Mesendoderm (in vitro differentiated cells): ENCODE measurements around the gene RPS26.
"Not testable (repeated sequence)": the region's sequence is repeated elsewhere in the genome, so short reads cannot be mapped to it uniquely, and the experiment has no call there.

ENCODE experiments used
- DNase-seq: peaks from one replicate; pipeline ENCODE4 v3.0.0; 2013
- H2AK5ac ChIP-seq: 2 replicates; pipeline ENCODE4 v1.6.1; 2013; ENCODE audit warnings: low read length, inconsistent platforms
- H2BK120ac ChIP-seq: 2 replicates; pipeline ENCODE4 v1.6.1; 2013; ENCODE audit warnings: low read depth, mild to moderate bottlenecking, low read length, moderate library complexity, mixed read lengths
- H2BK15ac ChIP-seq: replicated peaks from 2 replicates; pipeline ENCODE4 v1.6.1; 2013; ENCODE audit warnings: low read depth, mild to moderate bottlenecking, moderate library complexity
- H2BK5ac ChIP-seq: 2 replicates; pipeline ENCODE4 v1.6.1; 2013; ENCODE audit warnings: low read length, inconsistent platforms
- H3K18ac ChIP-seq: 2 replicates; pipeline ENCODE4 v1.6.1; 2013; ENCODE audit warnings: mild to moderate bottlenecking, low read length, mixed read lengths
- H3K23ac ChIP-seq: one replicate; pipeline ENCODE4 v1.6.1; 2013; ENCODE audit warnings: low read length
- H3K27ac ChIP-seq: 2 replicates; pipeline ENCODE4 v1.5.1; 2013; ENCODE audit warnings: low read depth, mild to moderate bottlenecking, inconsistent platforms, low read length, moderate library complexity
- H3K27me3 ChIP-seq: 2 replicates; pipeline ENCODE4 v1.6.1; 2013; ENCODE audit warnings: low read length, control low read depth, mild to moderate bottlenecking, inconsistent platforms; ENCODE audit not compliant: insufficient read depth, poor library complexity
- H3K36me3 ChIP-seq: 2 replicates; pipeline ENCODE4 v1.6.1; 2013; ENCODE audit warnings: low read length, inconsistent platforms; ENCODE audit not compliant: control insufficient read depth, insufficient read depth
- H3K4ac ChIP-seq: one replicate; pipeline ENCODE4 v1.6.1; 2013; ENCODE audit warnings: low read depth, mild to moderate bottlenecking, low read length, moderate library complexity
- H3K4me1 ChIP-seq: 2 replicates; pipeline ENCODE4 v1.6.1; 2013; ENCODE audit warnings: low read depth, low read length, inconsistent platforms; ENCODE audit not compliant: control insufficient read depth
- H3K4me2 ChIP-seq: 2 replicates; pipeline ENCODE4 v1.6.1; 2013; ENCODE audit warnings: low read length
- H3K4me3 ChIP-seq: 2 replicates; pipeline ENCODE4 v1.5.1; 2013; ENCODE audit warnings: mild to moderate bottlenecking, low read length
- H3K56ac ChIP-seq: one replicate; pipeline ENCODE4 v1.6.1; 2013; ENCODE audit warnings: low read length
- H3K79me1 ChIP-seq: 2 replicates; pipeline ENCODE4 v1.6.1; 2013; ENCODE audit warnings: low read length, inconsistent platforms
- H3K79me2 ChIP-seq: 2 replicates; pipeline ENCODE4 v1.6.1; 2013; ENCODE audit warnings: mild to moderate bottlenecking, low read length; ENCODE audit not compliant: control insufficient read depth, insufficient read depth
- H3K9ac ChIP-seq: 2 replicates; pipeline ENCODE4 v1.6.1; 2013; ENCODE audit warnings: low read length, inconsistent platforms
- H4K5ac ChIP-seq: one replicate; pipeline ENCODE4 v1.6.1; 2013; ENCODE audit warnings: low read length
- H4K8ac ChIP-seq: one replicate; pipeline ENCODE4 v1.6.1; 2013; ENCODE audit warnings: low read depth, mild to moderate bottlenecking, control low read depth, low read length, moderate library complexity
- WGBS: extraction: QIAGEN DNeasy Blood & Tissue Kit; methylation state at CpG from one replicate; pipeline ENCODE4 v1.1.7; 2013; ENCODE audit warnings: low lambda C conversion rate, missing lambda C conversion rate; ENCODE audit not compliant: insufficient coverage; ENCODE audit errors: extremely low coverage; 5-methylcytosine and 5-hydroxymethylcytosine counted together

The RPS26 gene

DNA sequence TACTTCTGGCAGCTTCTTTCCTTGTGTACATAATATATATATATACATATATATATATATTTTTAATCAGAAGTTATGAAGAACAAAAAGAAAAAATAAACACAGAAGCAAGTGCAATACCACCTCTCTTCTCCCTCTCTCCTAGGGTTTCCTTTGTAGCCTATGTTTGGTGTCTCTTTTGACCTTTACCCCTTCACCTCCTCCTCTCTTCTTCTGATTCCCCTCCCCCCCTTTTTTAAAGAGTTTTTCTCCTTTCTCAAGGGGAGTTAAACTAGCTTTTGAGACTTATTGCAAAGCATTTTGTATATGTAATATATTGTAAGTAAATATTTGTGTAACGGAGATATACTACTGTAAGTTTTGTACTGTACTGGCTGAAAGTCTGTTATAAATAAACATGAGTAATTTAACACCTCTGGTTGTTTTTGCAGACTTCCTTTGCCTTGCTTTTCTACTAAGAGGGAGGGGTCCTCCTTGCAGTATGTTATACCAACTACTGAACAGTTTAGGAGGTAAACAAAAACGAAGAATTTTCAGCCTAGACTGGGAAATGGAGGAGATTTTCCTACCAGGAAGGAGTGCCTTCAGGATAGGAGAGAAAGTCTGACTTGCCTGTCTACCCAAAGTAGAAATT, 3.6 kb upstream of the RPS26 start:
- Histone ChIP-seq H4K5ac (no peak overlapping the region), H3K4me1 (peaks cover 2% of the 10 kb centered on the region), H3K4me3 (no peak overlapping the region), H3K27me3 (no peaks in the 10 kb centered on the region), H3K4me2 (no peak overlapping the region), H3K27ac (no peak overlapping the region), H3K56ac (no peak overlapping the region), H3K23ac (no peak overlapping the region), H3K79me2 (peaks cover 12% of the 10 kb centered on the region), H2BK5ac (no peak overlapping the region), H2BK15ac (no peak overlapping the region), H3K18ac (no peak overlapping the region), H3K9ac (no peak overlapping the region), H4K8ac (no peak overlapping the region), H2BK120ac (no peak overlapping the region), H3K4ac (no peak overlapping the region), H2AK5ac (no peak overlapping the region), H3K79me1 (peaks cover 1% of the 10 kb centered on the region), H3K36me3 (peaks cover 2% of the 10 kb centered on the region)
- WGBS = 100% methylated on average over 1 of the region's 2 CpGs
- DNase-seq = no peak

DNA sequence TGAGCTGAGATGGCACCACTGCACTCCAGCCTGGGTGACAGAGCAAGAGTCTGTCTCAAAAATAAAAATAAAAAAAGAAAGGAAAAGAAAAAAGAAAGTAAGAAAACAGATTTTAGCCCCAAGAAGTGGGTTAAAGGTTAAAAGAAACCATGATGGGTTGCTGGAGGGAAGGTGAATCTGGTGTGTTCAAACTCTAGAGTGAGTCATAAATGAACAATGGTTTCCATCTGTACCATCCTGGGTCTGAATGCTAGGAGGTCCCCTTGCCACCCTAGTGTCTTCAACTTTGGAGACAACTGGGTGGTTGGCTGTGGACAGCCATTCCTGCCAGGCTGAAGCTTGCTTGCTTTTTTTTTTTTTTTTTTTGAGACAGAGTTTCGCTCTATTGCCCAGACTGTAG, 1.6 kb upstream of the RPS26 start:
- H3K27me3 ChIP-seq = no peaks in the 10 kb centered on the region
- peak overlapping the region; percentile 25 for H3K56ac ChIP-seq
- H2BK15ac ChIP-seq = no peak overlapping the region
- WGBS = no CpG with 5 or more reads among the region's 1 CpG
- no peak overlapping the region for H2AK5ac ChIP-seq
- no peak overlapping the region for H4K5ac ChIP-seq
- H4K8ac ChIP-seq = no peak overlapping the region
- H3K4me2 ChIP-seq = no peak overlapping the region
- peaks cover 2% of the 10 kb centered on the region for H3K4me1 ChIP-seq
- no peak overlapping the region for H3K9ac ChIP-seq
- H3K27ac ChIP-seq = no peak overlapping the region
- peaks cover 16% of the 10 kb centered on the region for H3K79me2 ChIP-seq
- no peak overlapping the region for H2BK5ac ChIP-seq
- H3K36me3 ChIP-seq = peaks cover 4% of the 10 kb centered on the region
- no peak overlapping the region for H2BK120ac ChIP-seq
- H3K4ac ChIP-seq = no peak overlapping the region
- DNase-seq = no peak
- no peak overlapping the region for H3K4me3 ChIP-seq
- H3K79me1 ChIP-seq = peaks cover 1% of the 10 kb centered on the region
- no peak overlapping the region for H3K23ac ChIP-seq
- no peak overlapping the region for H3K18ac ChIP-seq

DNA sequence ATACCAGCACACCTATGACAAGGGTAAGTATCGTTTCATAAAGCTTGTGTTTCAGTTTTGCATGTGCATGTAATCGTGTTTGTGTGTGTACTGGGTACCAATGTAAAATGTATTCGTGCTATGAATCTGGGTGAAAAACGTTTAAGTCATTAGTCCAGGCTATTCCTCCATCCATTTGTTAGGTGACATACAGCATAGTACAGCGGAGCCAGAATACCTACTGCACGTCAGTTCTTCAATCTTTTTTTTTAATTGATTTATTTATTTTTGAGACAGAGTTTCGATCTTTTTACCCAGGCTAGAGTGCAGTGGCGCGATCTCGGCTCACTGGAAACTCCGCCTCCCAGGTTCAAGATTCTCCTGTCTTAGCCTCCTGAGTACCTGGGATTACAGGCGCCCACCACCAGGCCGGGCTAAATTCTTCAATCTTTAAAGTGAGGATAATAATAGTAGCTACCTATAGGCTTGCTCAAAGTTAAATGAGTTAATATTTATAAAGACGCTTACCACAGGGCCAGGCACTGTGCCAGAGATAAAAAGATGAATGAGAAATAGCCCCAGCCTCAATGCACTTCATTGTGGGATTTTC, 661 bp upstream of the RPS26 start:
- Histone ChIP-seq H3K56ac (peak overlapping the region; percentile 86), H3K36me3 (peaks cover 4% of the 10 kb centered on the region), H2AK5ac (no peak overlapping the region), H3K23ac (no peak overlapping the region), H3K18ac (peak overlapping the region; percentile 85), H3K27me3 (no peaks in the 10 kb centered on the region), H3K4me3 (no peak overlapping the region), H2BK15ac (no peak overlapping the region), H4K8ac (no peak overlapping the region), H3K79me2 (peaks cover 16% of the 10 kb centered on the region), H2BK120ac (no peak overlapping the region), H4K5ac (peak overlapping the region; percentile 77), H3K4me1 (peaks cover 2% of the 10 kb centered on the region), H3K79me1 (peaks cover 1% of the 10 kb centered on the region), H2BK5ac (peak overlapping the region; percentile 67), H3K4ac (peak overlapping the region; percentile 39), H3K27ac (peak overlapping the region; percentile 73), H3K4me2 (peak overlapping the region; percentile 33), H3K9ac (peak overlapping the region; percentile 78)
- WGBS = no CpG with 5 or more reads among the region's 14 CpGs
- DNase-seq = no peak

DNA sequence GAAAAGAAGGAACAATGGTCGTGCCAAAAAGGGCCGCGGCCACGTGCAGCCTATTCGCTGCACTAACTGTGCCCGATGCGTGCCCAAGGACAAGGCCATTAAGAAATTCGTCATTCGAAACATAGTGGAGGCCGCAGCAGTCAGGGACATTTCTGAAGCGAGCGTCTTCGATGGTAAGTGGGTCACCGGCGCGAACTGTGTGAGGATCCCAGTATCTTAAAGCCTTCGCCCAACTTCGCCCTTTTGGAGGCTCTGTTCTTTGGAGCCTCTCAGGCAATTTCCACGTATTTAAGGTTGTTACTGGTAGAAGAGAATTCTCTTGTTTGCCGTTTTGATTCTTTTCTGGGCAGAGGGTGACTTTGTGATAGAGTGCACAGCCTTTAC, 704 bp downstream of the RPS26 start:
- not testable (repeated sequence) for H2BK120ac ChIP-seq, H3K23ac ChIP-seq, H3K36me3 ChIP-seq, H3K79me1 ChIP-seq, H3K4me1 ChIP-seq, H2BK5ac ChIP-seq, H2AK5ac ChIP-seq, H4K8ac ChIP-seq, DNase-seq, H3K4ac ChIP-seq, H3K18ac ChIP-seq, H3K27ac ChIP-seq, H3K27me3 ChIP-seq, H2BK15ac ChIP-seq
- peak overlapping the region; percentile 98 for H3K56ac ChIP-seq
- no CpG with 5 or more reads among the region's 20 CpGs for WGBS
- H3K9ac ChIP-seq = peak overlapping the region; percentile 99
- H3K4me2 ChIP-seq = peak overlapping the region; percentile 83
- H3K4me3 ChIP-seq = peak overlapping the region; percentile 98
- peaks cover 16% of the 10 kb centered on the region for H3K79me2 ChIP-seq
- H4K5ac ChIP-seq = peak overlapping the region; percentile 23

DNA sequence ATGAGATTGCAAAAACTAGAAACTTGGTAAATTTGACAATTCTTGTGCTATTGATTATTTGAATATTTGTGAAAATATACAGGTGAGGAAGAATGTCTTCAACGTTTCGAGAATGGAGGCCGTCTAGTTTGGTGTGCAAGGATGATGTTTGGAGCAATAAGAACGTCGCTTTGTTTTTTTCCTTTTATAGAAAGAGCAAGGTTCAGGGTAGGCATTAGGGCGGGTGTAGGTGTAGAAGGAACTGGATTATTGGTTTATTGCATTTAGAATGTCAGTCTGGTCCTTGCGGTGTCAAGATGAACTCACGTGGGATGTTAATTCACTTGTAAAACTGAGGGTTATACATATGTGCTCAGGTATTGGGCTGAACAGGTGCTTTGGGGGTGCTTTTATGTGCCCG, 1.1 kb downstream of the RPS26 start:
- Histone ChIP-seq H3K36me3 (peaks cover 4% of the 10 kb centered on the region), H4K8ac (no peak overlapping the region), H2BK5ac (no peak overlapping the region), H3K4me2 (peak overlapping the region; percentile 83), H3K56ac (peak overlapping the region; percentile 98), H3K23ac (no peak overlapping the region), H3K79me1 (peaks cover 1% of the 10 kb centered on the region), H3K4me1 (peaks cover 2% of the 10 kb centered on the region), H2BK15ac (no peak overlapping the region), H2BK120ac (no peak overlapping the region), H3K27ac (no peak overlapping the region), H3K4me3 (peak overlapping the region; percentile 98), H3K18ac (no peak overlapping the region), H3K9ac (peak overlapping the region; percentile 99), H4K5ac (no peak overlapping the region), H2AK5ac (no peak overlapping the region), H3K79me2 (peaks cover 16% of the 10 kb centered on the region), H3K4ac (no peak overlapping the region), H3K27me3 (no peaks in the 10 kb centered on the region)
- 100% methylated on average over 2 of the region's 9 CpGs for WGBS
- DNase-seq = no peak
